Measurements from ENCODE around the gene BABAM2.

BABAM2 gene

GRCh38 chr2:27890146-27890923 is at the start of gene BABAM2, which contains the start of gene RBKS:
BABAM2 (plus strand) TSS chr2:27890729; CDS start chr2:27894557, 3,828 bp downstream.
RBKS (minus strand) TSS chr2:27890387; CDS start chr2:27890345, 42 bp downstream.
- Histone ChIP-seq H3K9me3 (ENCODE audit: severe bottlenecking) (no peaks in the 10 kb centered on the region), H3K27me3 (ENCODE audit: insufficient read depth, low read depth, severe bottlenecking) (peaks cover under 1% of the 10 kb centered on the region), H3K4me3 (ENCODE audit: low read depth, low read length) (peak within 1 kb of the TSS; percentile 98), H3K27ac (peak within 1 kb of the TSS; percentile 87), H3K36me3 (0 out of 2 replicates have a peak, but pooled peaks cover 2% of the 10 kb centered on the region)
- peak; percentile 89 for DNase-seq
- no peak for TF ChIP-seq CTCF (IDR thresholded peaks at IDR 0.05; ENCODE audit: low read depth, low read length)

GRCh38 chr2:27842894-27843293 is 47.6 kb upstream of the BABAM2 start:
- DNase-seq: no peak
- no peak for TF ChIP-seq CTCF (IDR thresholded peaks at IDR 0.05; ENCODE audit: low read depth, low read length)
- H3K27ac ChIP-seq: no peak overlapping the region

GRCh38 chr2:27843992-27844391 is 46.5 kb upstream of the BABAM2 start:
- Histone ChIP-seq H3K36me3 (no peaks in the 10 kb centered on the region), H3K9me3 (ENCODE audit: severe bottlenecking) (no peaks in the 10 kb centered on the region), H3K27me3 (ENCODE audit: insufficient read depth, low read depth, severe bottlenecking) (no peaks in the 10 kb centered on the region), H3K27ac (no peak overlapping the region), H3K4me3 (ENCODE audit: low read depth, low read length) (no peak overlapping the region)
- DNase-seq: no peak
- no peak for TF ChIP-seq CTCF (IDR thresholded peaks at IDR 0.05; ENCODE audit: low read depth, low read length)

More at GRCh38 chr2:27842894-27843293, 47.6 kb upstream of the BABAM2 start:
- H3K9me3 ChIP-seq (ENCODE audit: severe bottlenecking): no peaks in the 10 kb centered on the region
- no peak overlapping the region for H3K4me3 ChIP-seq (ENCODE audit: low read depth, low read length)
- no peaks in the 10 kb centered on the region for H3K27me3 ChIP-seq (ENCODE audit: insufficient read depth, low read depth, severe bottlenecking)
- no peaks in the 10 kb centered on the region for H3K36me3 ChIP-seq

GRCh38 chr2:27844821-27845255 is 45.7 kb upstream of the BABAM2 start:
- no peaks in the 10 kb centered on the region for H3K27me3 ChIP-seq (ENCODE audit: insufficient read depth, low read depth, severe bottlenecking)
- TF ChIP-seq CTCF (IDR thresholded peaks at IDR 0.05; ENCODE audit: low read depth, low read length): no peak
- H3K4me3 ChIP-seq (ENCODE audit: low read depth, low read length): no peak overlapping the region
- H3K9me3 ChIP-seq (ENCODE audit: severe bottlenecking): no peaks in the 10 kb centered on the region
- no peak overlapping the region for H3K27ac ChIP-seq
- H3K36me3 ChIP-seq: no peaks in the 10 kb centered on the region
- no peak for DNase-seq

- TF ChIP-seq CTCF (IDR thresholded peaks at IDR 0.05; ENCODE audit: low read depth, low read length): no peak
- H3K9me3 ChIP-seq (ENCODE audit: severe bottlenecking): no peaks in the 10 kb centered on the region
- H3K36me3 ChIP-seq: no peaks in the 10 kb centered on the region
- no peak overlapping the region for H3K4me3 ChIP-seq (ENCODE audit: low read depth, low read length)
- H3K27ac ChIP-seq: no peak overlapping the region
- H3K27me3 ChIP-seq (ENCODE audit: insufficient read depth, low read depth, severe bottlenecking): no peaks in the 10 kb centered on the region
- DNase-seq: no peak
Observed at GRCh38 chr2:27847333-27847732, 43.2 kb upstream of the BABAM2 start.

Measured in WERI-Rb-1 (cell line).